ENCODE results near the gene DNHD1.

The DNHD1 gene

DNA sequence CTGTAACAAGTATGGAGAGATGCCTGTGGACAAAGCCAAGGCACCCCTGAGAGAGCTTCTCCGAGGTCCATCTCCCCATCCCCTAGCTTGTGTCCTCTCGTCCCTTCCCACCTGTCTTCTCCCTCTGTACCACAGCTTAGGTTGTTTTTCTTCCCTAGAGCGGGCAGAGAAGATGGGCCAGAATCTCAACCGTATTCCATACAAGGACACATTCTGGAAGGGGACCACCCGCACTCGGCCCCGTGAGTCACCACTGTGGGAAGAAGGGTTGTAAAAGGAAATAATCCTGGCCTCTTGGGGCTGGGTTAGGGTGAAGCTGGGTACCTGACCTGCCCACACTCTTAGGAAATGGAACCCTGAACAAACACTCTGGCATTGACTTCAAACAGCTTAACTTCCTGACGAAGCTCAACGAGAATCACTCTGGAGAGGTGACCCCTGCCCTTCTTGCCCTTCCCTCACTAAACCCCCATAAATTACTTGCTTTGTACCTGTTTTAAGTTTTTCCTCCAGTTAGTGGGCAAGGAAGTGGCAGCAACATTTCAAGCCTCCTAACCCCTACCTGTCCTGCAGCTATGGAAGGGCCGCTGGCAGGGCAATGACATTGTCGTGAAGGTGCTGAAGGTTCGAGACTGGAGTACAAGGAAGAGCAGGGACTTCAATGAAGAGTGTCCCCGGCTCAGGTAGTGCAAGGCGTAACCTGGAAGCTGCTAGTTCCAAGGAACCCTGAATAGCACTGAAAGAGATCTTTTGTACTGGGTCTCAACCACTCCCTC, 111.8 kb downstream of the DNHD1 start:
- H3K4me3 ChIP-seq (ENCODE audit: low read depth, low read length): no peak overlapping the region
- no peak for DNase-seq (ENCODE audit: low read depth)
- TF ChIP-seq, protein P1, sequence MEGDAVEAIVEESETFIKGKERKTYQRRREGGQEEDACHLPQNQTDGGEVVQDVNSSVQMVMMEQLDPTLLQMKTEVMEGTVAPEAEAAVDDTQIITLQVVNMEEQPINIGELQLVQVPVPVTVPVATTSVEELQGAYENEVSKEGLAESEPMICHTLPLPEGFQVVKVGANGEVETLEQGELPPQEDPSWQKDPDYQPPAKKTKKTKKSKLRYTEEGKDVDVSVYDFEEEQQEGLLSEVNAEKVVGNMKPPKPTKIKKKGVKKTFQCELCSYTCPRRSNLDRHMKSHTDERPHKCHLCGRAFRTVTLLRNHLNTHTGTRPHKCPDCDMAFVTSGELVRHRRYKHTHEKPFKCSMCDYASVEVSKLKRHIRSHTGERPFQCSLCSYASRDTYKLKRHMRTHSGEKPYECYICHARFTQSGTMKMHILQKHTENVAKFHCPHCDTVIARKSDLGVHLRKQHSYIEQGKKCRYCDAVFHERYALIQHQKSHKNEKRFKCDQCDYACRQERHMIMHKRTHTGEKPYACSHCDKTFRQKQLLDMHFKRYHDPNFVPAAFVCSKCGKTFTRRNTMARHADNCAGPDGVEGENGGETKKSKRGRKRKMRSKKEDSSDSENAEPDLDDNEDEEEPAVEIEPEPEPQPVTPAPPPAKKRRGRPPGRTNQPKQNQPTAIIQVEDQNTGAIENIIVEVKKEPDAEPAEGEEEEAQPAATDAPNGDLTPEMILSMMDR (IDR thresholded peaks at IDR 0.05; ENCODE audit: low read depth, low read length, missing control alignments): no peak

- TF ChIP-seq, protein P1 (IDR thresholded peaks at IDR 0.05; ENCODE audit: low read depth, low read length, missing control alignments): no peak
- DNase-seq (ENCODE audit: low read depth): no peak
- H3K4me3 ChIP-seq (ENCODE audit: low read depth, low read length): no peak overlapping the region
Measured at GRCh38 chr11:6609502-6610015, 112.5 kb downstream of the DNHD1 start.

DNA sequence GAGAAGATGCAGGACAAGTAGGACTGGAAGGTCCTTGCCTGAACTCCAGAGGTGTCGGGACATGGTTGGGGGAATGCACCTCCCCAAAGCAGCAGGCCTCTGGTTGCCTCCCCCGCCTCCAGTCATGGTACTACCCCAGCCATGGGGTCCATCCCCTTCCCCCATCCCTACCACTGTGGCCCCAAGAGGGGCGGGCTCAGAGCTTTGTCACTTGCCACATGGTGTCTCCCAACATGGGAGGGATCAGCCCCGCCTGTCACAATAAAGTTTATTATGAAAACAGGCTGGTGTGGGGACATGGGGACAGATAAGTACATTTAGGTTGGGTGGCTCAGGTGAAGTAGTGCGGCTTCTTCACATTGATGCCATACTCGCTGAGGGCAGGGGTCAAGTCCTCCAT, 113.5 kb downstream of the DNHD1 start:
- TF ChIP-seq, protein P1 (IDR thresholded peaks at IDR 0.05; ENCODE audit: low read depth, low read length, missing control alignments): no peak
- no peak for DNase-seq (ENCODE audit: low read depth)
- H3K4me3 ChIP-seq (ENCODE audit: low read depth, low read length): peak overlapping the region; percentile 87

- H3K4me3 ChIP-seq (ENCODE audit: low read depth, low read length): peak overlapping the region; percentile 87
Measured at GRCh38 chr11:6611092-6611962, 114.2 kb downstream of the DNHD1 start.

DNA sequence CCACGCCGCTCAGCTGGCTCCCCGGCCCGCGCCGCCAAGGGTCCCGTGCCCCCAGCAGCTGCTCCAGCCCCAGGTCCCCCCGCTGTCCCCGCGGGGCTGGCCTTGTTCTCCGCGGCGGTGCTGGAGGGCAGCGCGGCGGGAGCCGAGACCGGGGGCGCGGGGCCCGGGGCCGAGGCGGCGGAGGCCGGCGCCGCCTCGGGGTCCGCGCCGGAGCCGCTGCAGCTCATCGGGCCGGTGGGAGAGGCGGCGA, 114.8 kb downstream of the DNHD1 start:
- no peak for DNase-seq (ENCODE audit: low read depth)
- peak overlapping the region; percentile 87 for H3K4me3 ChIP-seq (ENCODE audit: low read depth, low read length)
- TF ChIP-seq, protein P1 (IDR thresholded peaks at IDR 0.05; ENCODE audit: low read depth, low read length, missing control alignments): no peak

More at GRCh38 chr11:6611092-6611962, 114.2 kb downstream of the DNHD1 start:
- TF ChIP-seq, protein P1 (IDR thresholded peaks at IDR 0.05; ENCODE audit: low read depth, low read length, missing control alignments): no peak
- no peak for DNase-seq (ENCODE audit: low read depth)

GRCh38 chr11:6612213-6613041, 115.3 kb downstream of the DNHD1 start, which contains the start of gene TAF10:
Gene TAF10 (minus strand): TSS chr11:6612216. CDS start chr11:6612189, 27 bp downstream.
- TF ChIP-seq, protein P1 (IDR thresholded peaks at IDR 0.05; ENCODE audit: low read depth, low read length, missing control alignments): peak; percentile 67
- DNase-seq (ENCODE audit: low read depth): peak; percentile 81

More at GRCh38 chr11:6612213-6613041, 115.3 kb downstream of the DNHD1 start, which contains the start of gene TAF10:
- H3K4me3 ChIP-seq (ENCODE audit: low read depth, low read length): peak within 1 kb of the TSS; percentile 87
